Prostate gland (tissue), 2 donors: Measurements from ENCODE around the gene NTM. TPM values are rescaled to one million over a fixed set of nuclear protein-coding genes. Genes with fewer than 3 reads are reported as not detected.

Source experiments
- DNase-seq: peaks from one replicate; pipeline ENCODE4 v3.0.0-alpha.2; 2019; ENCODE audit warnings: low spot score
- H3K27ac ChIP-seq, 2 donors: fragments of 200-600 bp; sonication (generic); 2 replicates each; pipeline ENCODE4 v1.5.1; 2017 to 2019
- H3K27me3 ChIP-seq: fragments of 200-600 bp; sonication (generic); replicated peaks from 2 replicates; pipeline ENCODE4 v1.5.1; 2019; ENCODE audit not compliant: insufficient read depth
- H3K36me3 ChIP-seq, 2 donors: fragments of 200-600 bp; sonication (generic); 1 replicate in 1 of 2; 2 replicates in 1 of 2; pipeline versions ENCODE4 v1.5.1 to v1.8.1; 2017 to 2019
- H3K4me1 ChIP-seq: fragments of 200-600 bp; sonication (generic); replicated peaks from 2 replicates; pipeline ENCODE4 v1.5.1; 2019
- H3K4me3 ChIP-seq, 2 donors: fragments of 200-600 bp; sonication (generic); 2 replicates each; pipeline ENCODE4 v1.5.1; 2017 to 2019
- H3K9me3 ChIP-seq: fragments of 200-600 bp; sonication (generic); 2 replicates; pipeline ENCODE4 v1.5.1; 2017
- POLR2A ChIP-seq: fragments of 450-650 bp; IDR thresholded peaks from one replicate; pipeline ENCODE4 v1.6.1; 2016; ENCODE audit warnings: antibody characterized with exemption, mild to moderate bottlenecking
- POLR2AphosphoS5 ChIP-seq: sonication (generic); formaldehyde crosslinking; IDR thresholded peaks from one replicate; pipeline ENCODE4 v1.6.1; 2017; ENCODE audit warnings: antibody characterized with exemption
- WGBS: methylation state at CpG from one replicate; pipeline ENCODE4 v1.1.5; 2018; 5-methylcytosine and 5-hydroxymethylcytosine counted together
- intact Hi-C: fragments of 100-400 bp; cut with DNase I; formaldehyde crosslinking; loops from one replicate; pipeline ENCODE4 v1.14.2; 2022
- total RNA-seq, 2 donors: library from RNA; depleted of rRNA; stranded (reverse); fragments of >200 nt; gene quantifications; one replicate each; pipeline ENCODE4 v1.1.0, GENCODE V29; 2016
- TF ChIP-seq, protein P1 (sequence below), 4 experiments: fragments of 200-600 bp in 2 of 4; fragments of 450-650 bp in 2 of 4; sonication (generic) in 2 of 4; IDR thresholded peaks; 1 replicate in 3 of 4; 2 replicates in 1 of 4; pipeline ENCODE4 v1.5.1; 2016 to 2019; ENCODE audit warnings: antibody characterized with exemption in 4 of 4, mild to moderate bottlenecking in 2 of 4, moderate library complexity in 2 of 4

The NTM gene
- total RNA-seq, 2 donors from 2014 or later = 7.4 TPM; not detected in 1

DNA sequence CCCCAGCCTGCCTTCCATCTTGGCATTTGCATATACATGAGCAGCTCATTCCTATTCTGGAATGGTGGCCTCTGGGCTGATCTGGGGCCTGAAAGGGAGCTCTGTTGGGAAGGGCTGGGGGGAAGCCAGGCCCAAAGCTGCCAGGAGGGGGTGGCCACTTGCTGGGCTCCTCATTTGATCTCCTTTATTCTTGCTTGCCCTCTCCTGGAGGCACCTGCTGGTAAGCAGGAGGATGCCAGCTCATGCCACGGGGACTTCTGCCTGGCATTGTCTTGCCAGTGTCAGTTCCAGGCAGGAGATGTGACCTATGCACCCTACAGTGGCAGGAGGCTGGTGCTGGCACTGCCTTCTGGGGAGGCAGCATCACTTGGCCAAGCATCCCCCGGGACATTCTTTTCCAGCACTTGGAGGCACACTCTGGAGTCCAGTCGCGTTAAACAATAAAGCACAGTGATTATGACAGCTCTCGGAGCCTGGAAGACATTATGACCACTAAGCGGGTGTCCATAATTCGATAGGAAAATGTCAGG is 128.3 kb downstream of the NTM start:
- DNase-seq = no peak
- 73% methylated on average over 7 of the region's 7 CpGs for WGBS
- TF ChIP-seq POLR2AphosphoS5 = no peak
- TF ChIP-seq, protein P1, sequence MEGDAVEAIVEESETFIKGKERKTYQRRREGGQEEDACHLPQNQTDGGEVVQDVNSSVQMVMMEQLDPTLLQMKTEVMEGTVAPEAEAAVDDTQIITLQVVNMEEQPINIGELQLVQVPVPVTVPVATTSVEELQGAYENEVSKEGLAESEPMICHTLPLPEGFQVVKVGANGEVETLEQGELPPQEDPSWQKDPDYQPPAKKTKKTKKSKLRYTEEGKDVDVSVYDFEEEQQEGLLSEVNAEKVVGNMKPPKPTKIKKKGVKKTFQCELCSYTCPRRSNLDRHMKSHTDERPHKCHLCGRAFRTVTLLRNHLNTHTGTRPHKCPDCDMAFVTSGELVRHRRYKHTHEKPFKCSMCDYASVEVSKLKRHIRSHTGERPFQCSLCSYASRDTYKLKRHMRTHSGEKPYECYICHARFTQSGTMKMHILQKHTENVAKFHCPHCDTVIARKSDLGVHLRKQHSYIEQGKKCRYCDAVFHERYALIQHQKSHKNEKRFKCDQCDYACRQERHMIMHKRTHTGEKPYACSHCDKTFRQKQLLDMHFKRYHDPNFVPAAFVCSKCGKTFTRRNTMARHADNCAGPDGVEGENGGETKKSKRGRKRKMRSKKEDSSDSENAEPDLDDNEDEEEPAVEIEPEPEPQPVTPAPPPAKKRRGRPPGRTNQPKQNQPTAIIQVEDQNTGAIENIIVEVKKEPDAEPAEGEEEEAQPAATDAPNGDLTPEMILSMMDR (IDR thresholded peaks at IDR 0.05) = no peak
- no peak for TF ChIP-seq POLR2A
- Histone ChIP-seq H3K4me1 (no peaks in the 10 kb centered on the region), H3K27me3 (no peaks in the 10 kb centered on the region), H3K4me3 (no peak overlapping the region), H3K9me3 (no peaks in the 10 kb centered on the region), H3K27ac (no peak overlapping the region), H3K36me3 (no peaks in the 10 kb centered on the region)
- intact Hi-C loops = no loop called here

DNA sequence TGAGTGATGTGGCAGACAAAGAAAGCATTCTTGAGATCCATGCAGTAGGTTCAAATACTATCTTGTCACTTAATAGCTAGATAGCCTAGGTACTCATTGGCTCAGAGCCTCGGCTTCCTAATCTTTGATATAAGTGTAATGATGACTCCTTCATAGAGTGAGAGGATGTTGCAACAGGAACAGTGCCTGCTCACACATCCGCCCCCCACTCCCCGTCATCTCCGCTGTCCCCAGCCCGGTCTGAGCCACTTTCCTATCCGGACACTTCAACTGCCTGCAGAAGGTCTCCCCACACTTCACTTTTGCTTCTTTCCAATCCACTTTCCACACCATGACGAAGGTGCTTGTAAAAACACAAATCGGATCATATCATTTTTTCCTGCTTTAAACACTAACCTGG is 128.8 kb downstream of the NTM start:
- H3K4me3 ChIP-seq = no peak overlapping the region
- intact Hi-C loops = no loop called here
- H3K36me3 ChIP-seq = no peaks in the 10 kb centered on the region
- DNase-seq = no peak
- no peaks in the 10 kb centered on the region for H3K27me3 ChIP-seq
- 73% methylated on average over 8 of the region's 8 CpGs for WGBS
- no peaks in the 10 kb centered on the region for H3K9me3 ChIP-seq
- no peaks in the 10 kb centered on the region for H3K4me1 ChIP-seq
- TF ChIP-seq POLR2A (no peak), POLR2AphosphoS5 (no peak)
- TF ChIP-seq, protein P1 (IDR thresholded peaks at IDR 0.05) = no peak
- H3K27ac ChIP-seq = no peak overlapping the region

DNA sequence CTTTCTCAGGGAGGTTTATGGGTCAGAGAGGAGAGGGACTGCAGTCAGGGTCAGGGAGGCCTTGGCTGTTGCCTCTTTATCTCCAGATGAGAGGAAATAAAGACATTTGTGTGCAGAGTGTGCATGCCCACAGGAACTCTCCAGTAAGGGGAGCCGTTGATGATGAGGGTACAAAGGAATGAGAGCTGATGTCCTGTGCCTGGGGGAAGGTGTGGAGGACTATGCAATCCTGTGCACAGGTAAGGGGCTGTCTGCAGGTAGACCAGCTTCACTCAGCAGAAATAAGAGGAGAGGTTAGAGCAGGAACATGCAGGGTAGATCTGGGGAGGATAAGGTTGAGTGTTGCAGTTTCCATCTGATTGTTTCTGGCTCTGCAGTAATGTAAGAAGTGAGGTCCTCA is 132.6 kb downstream of the NTM start:
- intact Hi-C loops = no loop called here
- H3K9me3 ChIP-seq = no peaks in the 10 kb centered on the region
- DNase-seq = no peak
- no peaks in the 10 kb centered on the region for H3K36me3 ChIP-seq
- no peak overlapping the region for H3K27ac ChIP-seq
- no peaks in the 10 kb centered on the region for H3K4me1 ChIP-seq
- H3K27me3 ChIP-seq = no peaks in the 10 kb centered on the region
- no peak for TF ChIP-seq POLR2AphosphoS5
- TF ChIP-seq POLR2A = no peak
- TF ChIP-seq, protein P1 (IDR thresholded peaks at IDR 0.05) = no peak
- no peak overlapping the region for H3K4me3 ChIP-seq
- 32% methylated on average over 1 of the region's 1 CpG for WGBS

DNA sequence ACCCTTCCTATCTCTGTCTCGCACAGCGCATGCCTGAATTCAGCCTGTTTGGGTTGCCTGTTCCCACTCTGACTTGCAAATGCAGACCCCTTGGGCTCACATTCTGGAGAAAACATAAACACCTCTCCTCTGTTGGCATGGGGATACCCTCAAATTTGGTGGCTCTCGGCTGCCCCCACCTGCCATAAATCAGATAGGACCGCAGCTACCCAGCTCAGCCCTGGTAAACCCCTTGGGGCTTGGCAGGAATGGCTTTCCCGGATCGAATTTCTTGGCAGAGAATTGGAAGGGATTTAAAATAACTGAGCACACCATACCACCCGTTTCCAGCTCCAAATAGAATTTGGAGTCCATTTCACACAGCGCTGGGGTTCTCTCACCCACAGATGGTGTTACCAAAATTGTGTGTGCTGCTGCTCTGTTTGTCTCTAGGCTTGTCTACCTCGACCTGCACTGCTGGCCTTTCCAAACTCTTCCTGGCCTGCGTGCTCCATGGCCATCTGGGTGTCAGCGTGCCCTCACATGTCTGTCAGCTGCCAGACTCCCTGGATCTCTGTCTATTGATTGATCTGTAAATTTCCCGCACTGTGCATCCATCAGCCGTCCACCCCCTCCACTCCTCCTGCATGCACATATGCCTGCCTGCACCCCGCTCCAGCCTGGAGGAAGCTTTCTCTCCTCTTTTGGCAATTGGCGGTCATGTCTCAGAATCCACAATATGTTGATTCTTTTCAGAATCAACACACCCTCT is 134.0 kb downstream of the NTM start:
- H3K27me3 ChIP-seq = no peaks in the 10 kb centered on the region
- H3K36me3 ChIP-seq = no peaks in the 10 kb centered on the region
- no peaks in the 10 kb centered on the region for H3K4me1 ChIP-seq
- DNase-seq = no peak
- H3K4me3 ChIP-seq = no peak overlapping the region
- 34% methylated on average over 15 of the region's 15 CpGs for WGBS
- no peak overlapping the region for H3K27ac ChIP-seq
- intact Hi-C loops = no loop called here
- no peaks in the 10 kb centered on the region for H3K9me3 ChIP-seq
- TF ChIP-seq POLR2AphosphoS5 (no peak), POLR2A (no peak)
- TF ChIP-seq, protein P1 (IDR thresholded peaks at IDR 0.05) = no peak

DNA sequence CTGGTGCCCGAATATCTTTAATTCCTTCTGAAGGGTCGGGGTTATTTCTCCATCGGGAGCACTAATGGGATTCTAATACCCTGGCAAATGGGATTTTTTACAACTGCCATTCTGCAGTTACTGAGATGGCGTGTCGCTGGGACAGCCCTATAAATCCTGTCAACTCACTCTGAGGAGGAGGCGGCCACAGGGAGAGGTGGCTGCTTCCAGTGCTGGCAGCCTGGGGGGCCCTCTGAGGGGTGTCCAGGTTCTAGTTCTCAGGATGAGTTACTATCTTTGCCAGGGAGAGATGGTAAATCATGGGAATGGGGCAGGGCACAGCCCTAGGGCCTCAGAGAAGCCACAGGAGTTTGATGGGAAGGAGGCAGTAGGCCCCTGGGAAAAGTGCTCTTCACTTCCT is 135.9 kb downstream of the NTM start:
- no peak overlapping the region for H3K27ac ChIP-seq
- H3K36me3 ChIP-seq = no peaks in the 10 kb centered on the region
- H3K4me1 ChIP-seq = no peaks in the 10 kb centered on the region
- WGBS = 60% methylated on average over 6 of the region's 6 CpGs
- H3K9me3 ChIP-seq = no peaks in the 10 kb centered on the region
- DNase-seq = no peak
- H3K4me3 ChIP-seq = no peak overlapping the region
- TF ChIP-seq POLR2A (no peak), POLR2AphosphoS5 (no peak)
- TF ChIP-seq, protein P1 (IDR thresholded peaks at IDR 0.05) = no peak
- H3K27me3 ChIP-seq = no peaks in the 10 kb centered on the region
- intact Hi-C loops = no loop called here
